ENCODE data around the gene DGKE. TPM values are rescaled to one million over a fixed set of nuclear protein-coding genes. Genes with fewer than 3 reads are reported as not detected.

DGKE gene
- total RNA-seq, 1 donor from 2014 or later = 8.6 TPM

- H3K36me3 Mint-ChIP-seq = peaks cover 30% of the 10 kb centered on the region
Measured at GRCh38 chr17:56884483-56885311, 50.7 kb downstream of the DGKE start.

GRCh38 chr17:56885312-56885657 is 51.3 kb downstream of the DGKE start:
- no peak for DNase-seq (ENCODE audit: low spot score in 2 of 2, unreplicated experiment in 2 of 2)
- TF ChIP-seq CTCF (IDR thresholded peaks at IDR 0.05; ENCODE audit: unreplicated experiment) = no peak
- no peak overlapping the region for H3K4me3 Mint-ChIP-seq
- H3K9me3 Mint-ChIP-seq = peaks cover 14% of the 10 kb centered on the region
- H3K4me1 Mint-ChIP-seq = no peaks in the 10 kb centered on the region
- H3K27me3 Mint-ChIP-seq (ENCODE audit: low read depth) = no peaks in the 10 kb centered on the region
- no peak overlapping the region for H3K27ac Mint-ChIP-seq
- peaks cover 34% of the 10 kb centered on the region for H3K36me3 Mint-ChIP-seq

More at GRCh38 chr17:56884483-56885311, 50.7 kb downstream of the DGKE start:
- H3K4me3 Mint-ChIP-seq = no peak overlapping the region
- H3K27me3 Mint-ChIP-seq (ENCODE audit: low read depth) = no peaks in the 10 kb centered on the region
- peaks cover 14% of the 10 kb centered on the region for H3K9me3 Mint-ChIP-seq
- no peak for TF ChIP-seq CTCF (IDR thresholded peaks at IDR 0.05; ENCODE audit: unreplicated experiment)
- no peak for DNase-seq (ENCODE audit: low spot score in 2 of 2, unreplicated experiment in 2 of 2)
- H3K4me1 Mint-ChIP-seq = no peaks in the 10 kb centered on the region
- no peak overlapping the region for H3K27ac Mint-ChIP-seq

- no peak overlapping the region for H3K27ac Mint-ChIP-seq
- no peak overlapping the region for H3K4me3 Mint-ChIP-seq
- DNase-seq (ENCODE audit: low spot score in 2 of 2, unreplicated experiment in 2 of 2) = no peak
- H3K27me3 Mint-ChIP-seq (ENCODE audit: low read depth) = no peaks in the 10 kb centered on the region
- peaks cover 42% of the 10 kb centered on the region for H3K36me3 Mint-ChIP-seq
- peaks cover 14% of the 10 kb centered on the region for H3K9me3 Mint-ChIP-seq
- TF ChIP-seq CTCF (IDR thresholded peaks at IDR 0.05; ENCODE audit: unreplicated experiment) = no peak
- no peaks in the 10 kb centered on the region for H3K4me1 Mint-ChIP-seq
Measured at GRCh38 chr17:56886288-56886731, 52.4 kb downstream of the DGKE start.

- DNase-seq (ENCODE audit: low spot score in 2 of 2, unreplicated experiment in 2 of 2) = no peak
- H3K27ac Mint-ChIP-seq = no peak overlapping the region
- H3K4me3 Mint-ChIP-seq = no peak overlapping the region
- H3K9me3 Mint-ChIP-seq = peaks cover 14% of the 10 kb centered on the region
- H3K36me3 Mint-ChIP-seq = peaks cover 42% of the 10 kb centered on the region
- no peak for TF ChIP-seq CTCF (IDR thresholded peaks at IDR 0.05; ENCODE audit: unreplicated experiment)
- H3K4me1 Mint-ChIP-seq = no peaks in the 10 kb centered on the region
- H3K27me3 Mint-ChIP-seq (ENCODE audit: low read depth) = no peaks in the 10 kb centered on the region
Measured at GRCh38 chr17:56887105-56887504, 53.2 kb downstream of the DGKE start.

- Mint-ChIP-seq H3K4me1 (no peaks in the 10 kb centered on the region), H3K27ac (no peak overlapping the region), H3K36me3 (peaks cover 49% of the 10 kb centered on the region), H3K4me3 (no peak overlapping the region), H3K27me3 (ENCODE audit: low read depth) (no peaks in the 10 kb centered on the region), H3K9me3 (peaks cover 14% of the 10 kb centered on the region)
- DNase-seq (ENCODE audit: low spot score in 2 of 2, unreplicated experiment in 2 of 2) = no peak
- no peak for TF ChIP-seq CTCF (IDR thresholded peaks at IDR 0.05; ENCODE audit: unreplicated experiment)
Measured at GRCh38 chr17:56887552-56888467, 53.9 kb downstream of the DGKE start.
